ENCODE measurements around the gene SWT1. TPM values are rescaled to one million over a fixed set of nuclear protein-coding genes. Genes with fewer than 3 reads are reported as not detected.

SWT1 gene
- total and polyA plus RNA-seq, 2 experiments from 2014 or later, result 3.4 to 9.5 TPM

GRCh38 chr1:185341196-185341781, 184.3 kb downstream of the SWT1 start:
- Histone ChIP-seq H3K27me3 (no peaks in the 10 kb centered on the region), H3K36me3 (replicated peaks; ENCODE audit: insufficient read depth, low read depth) (no peaks in the 10 kb centered on the region), H3K9me2 (replicated peaks; ENCODE audit: insufficient read depth) (no peaks in the 10 kb centered on the region), H4K20me1 (ENCODE audit: insufficient read depth, poor library complexity, severe bottlenecking) (no peaks in the 10 kb centered on the region), H3K4me2 (no peak overlapping the region), H3K79me2 (no peaks in the 10 kb centered on the region), H2AFZ (no peak overlapping the region), H3K9me3 (ENCODE audit: low read depth) (no peaks in the 10 kb centered on the region), H3K27ac (no peak overlapping the region), H3K4me1 (ENCODE audit: insufficient read depth) (no peaks in the 10 kb centered on the region), H3K4me3 (no peak overlapping the region)
- TF ChIP-seq EZH2 (IDR thresholded peaks at IDR 0.05; ENCODE audit: borderline replicate concordance) (no peak), CTCF (IDR thresholded peaks at IDR 0.05; ENCODE audit: poor library complexity) (no peak), EZH2phosphoT487 (IDR thresholded peaks at IDR 0.05; ENCODE audit: low read depth, severe bottlenecking, unreplicated experiment) (no peak)
- DNase-seq (ENCODE audit: low spot score), result no peak

Small RNA genes within 50 kb of the gene (small RNA-seq; reads per million reads assigned to genes)
- gene RF00019, result not detected

Other genes with a start within 250 kb of the SWT1 start
- gene NIBAN1, start 182.7 kb upstream of the SWT1 start, total RNA-seq, result 11.1 and 11.5 TPM in 2 replicates
- gene NIBAN1, start 182.7 kb upstream of the SWT1 start, polyA plus RNA-seq, result 6.9 and 8.9 TPM in 2 replicates
- gene RNF2, start 111.6 kb upstream of the SWT1 start, total RNA-seq, result 24.6 and 27.0 TPM in 2 replicates
- gene RNF2, start 111.6 kb upstream of the SWT1 start, polyA plus RNA-seq, result 15.7 and 20.3 TPM in 2 replicates
- 23.1 and 29.2 TPM in 2 replicates for gene TRMT1L, start 214 bp upstream of the SWT1 start, total RNA-seq
- 11.1 and 12.3 TPM in 2 replicates for gene TRMT1L, start 214 bp upstream of the SWT1 start, polyA plus RNA-seq
- 99.0 and 116 TPM in 2 replicates for gene IVNS1ABP, start 160.1 kb downstream of the SWT1 start, total RNA-seq
- 74.4 and 78.7 TPM in 2 replicates for gene IVNS1ABP, start 160.1 kb downstream of the SWT1 start, polyA plus RNA-seq